ENCODE measurements around the gene EPS8L2. TPM values are rescaled to one million over a fixed set of nuclear protein-coding genes. Genes with fewer than 3 reads are reported as not detected.

Gene EPS8L2
- total RNA-seq, 1 experiment from 2014 or later, result 92.8 TPM

DNA sequence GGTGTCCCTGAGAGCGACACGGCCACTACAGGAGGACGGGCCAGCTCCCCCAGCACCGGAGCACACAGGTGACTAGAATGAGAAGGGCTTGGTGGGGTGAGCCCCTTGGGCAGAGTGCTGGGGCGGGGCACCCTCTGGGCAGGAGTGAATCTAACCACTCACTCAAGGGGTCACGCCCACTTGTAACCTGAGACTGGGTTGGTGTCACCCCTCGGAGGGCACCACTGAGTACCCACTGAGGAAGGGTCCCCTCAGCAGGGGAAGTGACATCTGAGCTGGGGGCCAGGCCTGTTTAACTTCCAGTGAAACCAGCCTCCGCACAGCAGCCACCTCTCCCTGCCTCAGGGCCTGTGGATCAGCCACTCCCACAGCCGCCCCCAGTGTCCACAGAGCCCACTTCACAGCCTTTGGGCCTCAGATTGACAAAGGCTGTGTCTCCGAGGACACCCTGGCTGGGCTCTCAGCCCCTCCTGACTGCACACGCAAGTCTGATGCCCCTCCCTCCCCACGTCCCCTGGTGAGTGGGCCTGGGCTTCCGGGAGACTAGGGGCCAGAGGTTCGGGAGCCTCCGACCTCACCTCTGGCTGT lies 65.7 kb downstream of the EPS8L2 start:
- no peak overlapping the region for H2BK12ac ChIP-seq (ENCODE audit: insufficient read length, low read depth, low read length)
- H3T11ph ChIP-seq (ENCODE audit: low read length), result no peak overlapping the region
- H4K91ac ChIP-seq (ENCODE audit: insufficient read length, low read depth, low read length), result no peak overlapping the region
- H3K27ac ChIP-seq (ENCODE audit: insufficient read length, low read depth, low read length), result no peak overlapping the region
- peak; percentile 53 for DNase-seq
- no peak overlapping the region for H3K23ac ChIP-seq (ENCODE audit: insufficient read length, low read depth, low read length)
- Mint-ChIP-seq H3K4me1 (peaks cover 10 to 14% of the 10 kb centered on the region in 2 experiments), H3K4me3 (no peak overlapping the region), H3K27ac (no peak overlapping the region), H3K27me3 (ENCODE audit: low read depth) (no peaks in the 10 kb centered on the region), H3K9me3 (no peaks in the 10 kb centered on the region), H3K36me3 (ENCODE audit: insufficient read depth in 1 of 3, low read depth in 3 of 3) (peaks cover 5 to 31% (median 23%) of the 10 kb centered on the region in 3 experiments; a peak in 6 of 7 replicates)
- no peak overlapping the region for H4K8ac ChIP-seq (replicated peaks; ENCODE audit: insufficient read length, low read depth, low read length)
- no peak overlapping the region for H2BK15ac ChIP-seq (ENCODE audit: low read depth, low read length)
- H2BK5ac ChIP-seq (ENCODE audit: insufficient read length, low read length), result no peak overlapping the region
- no peaks in the 10 kb centered on the region for H3K9me3 ChIP-seq (ENCODE audit: control insufficient read depth, low read depth, low read length)
- H3K9ac ChIP-seq (ENCODE audit: extremely low read depth, insufficient read length, low read length), result no peak overlapping the region
- H3K18ac ChIP-seq (ENCODE audit: insufficient read length, low read depth, low read length), result no peak overlapping the region
- H3K27me3 ChIP-seq (ENCODE audit: insufficient read depth, low read length), result no peaks in the 10 kb centered on the region
- no peaks in the 10 kb centered on the region for H3K4me1 ChIP-seq (ENCODE audit: insufficient read depth, low read length)
- H3K79me1 ChIP-seq (ENCODE audit: insufficient read depth, low read depth, low read length, poor library complexity, severe bottlenecking), result peaks cover 8% of the 10 kb centered on the region
- no peak overlapping the region for H3K4ac ChIP-seq (ENCODE audit: low read depth, low read length)
- WGBS (ENCODE audit: extremely low coverage, insufficient read length, low lambda C conversion rate), result no CpG with 5 or more reads among the region's 15 CpGs
- no peak for TF ChIP-seq CTCF (conservative IDR thresholded peaks at IDR 0.05)
- H2BK20ac ChIP-seq (ENCODE audit: low read depth, low read length, poor library complexity, severe bottlenecking), result no peak overlapping the region
- no peak overlapping the region for H4K5ac ChIP-seq (ENCODE audit: insufficient read length, low read depth, low read length)
- peaks cover 4% of the 10 kb centered on the region; the same call in 1 of the 2 replicates for H3K79me2 ChIP-seq (ENCODE audit: insufficient read depth, low read length)
- no peak overlapping the region for H3K14ac ChIP-seq (ENCODE audit: insufficient read depth, low read length)
- no peak overlapping the region for H2AK5ac ChIP-seq (ENCODE audit: insufficient read length, low read length)
- H2AFZ ChIP-seq (ENCODE audit: low read length), result no peak overlapping the region
- H3K23me2 ChIP-seq (ENCODE audit: insufficient read length, low read depth, low read length, poor library complexity, severe bottlenecking), result peaks cover 6% of the 10 kb centered on the region
- no peaks in the 10 kb centered on the region for H4K20me1 ChIP-seq (ENCODE audit: control insufficient read depth, insufficient read depth, insufficient read length)
- H2BK120ac ChIP-seq (ENCODE audit: low read depth, low read length, poor library complexity, severe bottlenecking), result no peak overlapping the region
- no peak overlapping the region for H3K4me2 ChIP-seq (ENCODE audit: insufficient read depth, insufficient read length, low read length)
- H3K56ac ChIP-seq (ENCODE audit: insufficient read length, low read depth, low read length), result no peak overlapping the region
